GM19099 (cell line): Measurements from ENCODE around the gene CCSER1.

Experiments
- POLR2A ChIP-seq: IDR thresholded peaks from 3 replicates; pipeline ENCODE4 v1.6.1; 2011; ENCODE audit warnings: low read depth; ENCODE audit not compliant: insufficient read length; ENCODE audit errors: extremely low read depth

Gene CCSER1

DNA sequence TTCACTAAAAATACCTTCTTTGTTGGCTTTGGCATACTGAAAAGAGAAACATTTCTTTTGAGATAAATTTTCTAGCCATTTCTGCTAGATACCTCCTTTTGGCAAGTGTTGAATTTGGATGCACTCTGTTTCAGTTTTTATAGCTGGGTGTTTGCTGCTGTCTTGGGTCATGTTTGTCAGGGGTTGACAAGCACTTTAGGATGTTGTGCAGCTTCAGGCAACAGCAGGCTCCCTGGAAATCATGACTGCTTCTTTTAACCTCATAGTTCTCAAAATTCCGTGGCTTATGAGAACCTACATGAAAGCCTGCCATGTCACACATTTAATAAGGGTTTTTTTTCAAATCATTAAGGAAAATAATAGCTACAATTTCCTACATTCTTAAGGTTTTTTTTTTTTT, 36.7 kb downstream of the CCSER1 start:
- TF ChIP-seq POLR2A, result no peak

DNA sequence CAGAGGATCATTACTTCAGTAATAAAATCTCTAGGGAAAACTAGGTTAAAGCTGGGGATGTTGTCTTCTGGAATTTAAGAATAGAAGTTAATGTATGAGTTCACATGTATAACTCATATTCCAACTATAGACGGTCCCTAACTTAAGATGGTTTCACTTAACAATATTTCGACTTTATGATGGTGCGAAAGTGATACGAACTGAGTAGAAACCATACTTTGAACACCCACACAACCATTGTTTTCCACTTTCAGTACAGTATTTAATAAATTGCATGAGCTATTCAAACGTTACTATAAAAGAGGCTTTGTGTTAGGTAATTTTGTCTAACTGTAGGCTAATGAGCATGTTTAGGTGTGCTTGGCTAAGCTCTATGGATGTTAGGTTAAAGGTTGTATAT, 38.7 kb downstream of the CCSER1 start:
- TF ChIP-seq POLR2A, result no peak

DNA sequence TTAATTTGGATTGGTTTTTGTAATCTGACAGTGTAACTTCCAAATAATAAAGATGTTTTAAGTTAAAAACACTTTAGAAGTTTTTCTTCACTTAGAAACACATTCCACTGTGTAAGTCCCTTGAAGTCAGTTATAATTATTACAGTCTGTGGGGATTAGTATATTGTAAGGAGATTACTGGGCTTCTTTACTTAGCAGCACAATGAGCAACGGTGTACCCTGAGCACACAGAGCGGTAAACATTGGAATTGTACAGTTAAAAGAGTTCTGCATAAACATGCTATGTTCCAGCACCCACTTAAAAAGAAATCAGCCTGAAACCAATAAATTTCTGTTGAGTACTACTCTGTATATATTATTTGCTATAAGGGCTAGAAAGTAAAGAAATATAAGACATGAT, 44.3 kb downstream of the CCSER1 start:
- no peak for TF ChIP-seq POLR2A

DNA sequence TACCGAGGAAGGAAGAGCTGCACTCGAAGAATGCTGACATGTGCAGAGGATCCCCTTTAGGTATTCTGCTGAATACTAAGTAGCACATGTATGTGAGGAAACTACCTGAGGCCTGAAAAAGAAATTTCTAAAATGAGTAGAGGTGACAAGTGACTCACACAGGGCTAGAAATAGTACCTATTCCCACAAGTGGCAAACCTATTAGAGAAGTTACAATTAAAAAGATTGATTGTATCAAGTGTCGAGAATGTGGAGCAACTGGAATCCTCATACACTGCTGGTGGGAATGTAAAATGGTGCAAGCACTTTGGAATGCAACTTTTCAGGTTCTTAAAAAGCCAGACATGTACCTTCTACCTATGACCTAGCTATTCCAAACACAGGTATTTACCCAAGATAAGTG, 47.4 kb downstream of the CCSER1 start:
- TF ChIP-seq POLR2A, result no peak

DNA sequence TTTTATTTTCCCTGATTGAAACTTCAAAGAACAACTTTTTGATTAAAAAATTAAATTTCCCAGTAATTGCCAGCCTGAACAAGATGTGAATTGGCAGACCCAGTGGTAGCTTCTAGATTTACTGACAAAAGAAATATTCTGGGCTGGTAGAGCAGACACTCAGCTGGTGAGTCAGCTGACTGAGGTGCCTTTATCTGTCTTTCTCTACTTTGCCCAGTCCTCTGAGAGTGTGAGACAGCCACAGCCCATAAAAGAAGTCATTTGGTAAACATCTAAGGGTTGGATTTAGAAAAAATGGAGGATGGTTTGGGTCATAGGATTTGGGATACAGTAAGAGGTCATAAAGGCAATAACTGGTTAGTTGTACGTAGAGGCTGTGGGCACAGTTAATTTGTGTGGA, 54.5 kb downstream of the CCSER1 start:
- TF ChIP-seq POLR2A, result no peak

DNA sequence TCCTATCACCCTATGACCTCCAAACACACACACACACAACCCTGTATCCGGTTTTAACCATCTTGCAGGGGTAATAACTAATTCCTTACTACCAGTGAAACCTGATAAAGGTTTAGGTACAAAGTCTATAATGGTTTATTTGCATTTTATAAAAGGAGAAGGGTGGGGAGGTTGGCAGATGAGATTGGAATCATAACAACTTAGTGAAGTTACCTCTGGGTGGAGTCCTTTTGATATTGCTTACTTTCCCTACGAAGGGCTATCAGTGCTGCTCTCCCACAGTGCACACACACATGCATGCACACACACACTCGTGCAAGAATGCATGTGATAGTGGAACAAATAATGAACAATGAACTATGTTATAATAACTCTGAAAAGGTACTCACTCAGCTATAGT, 56.1 kb downstream of the CCSER1 start:
- TF ChIP-seq POLR2A, result no peak

DNA sequence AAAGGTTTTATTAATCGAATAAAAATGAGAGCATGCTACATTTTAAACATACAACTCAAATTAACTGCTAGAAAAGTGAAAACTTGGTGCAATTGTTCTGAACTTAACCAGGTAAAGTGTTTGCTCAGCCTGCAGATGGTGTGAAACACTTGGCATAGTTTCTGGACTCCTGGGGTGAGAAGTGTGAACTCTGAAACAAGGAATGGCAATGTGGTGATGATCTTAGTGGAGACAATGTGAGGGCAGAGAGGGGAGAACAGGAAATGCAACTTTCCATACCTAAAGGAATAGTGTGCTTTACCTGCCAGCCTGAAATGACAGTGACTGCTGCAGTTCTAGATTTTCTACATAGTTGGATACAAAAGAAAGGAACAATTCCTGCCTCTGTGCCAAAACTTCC, 57.4 kb downstream of the CCSER1 start:
- no peak for TF ChIP-seq POLR2A

DNA sequence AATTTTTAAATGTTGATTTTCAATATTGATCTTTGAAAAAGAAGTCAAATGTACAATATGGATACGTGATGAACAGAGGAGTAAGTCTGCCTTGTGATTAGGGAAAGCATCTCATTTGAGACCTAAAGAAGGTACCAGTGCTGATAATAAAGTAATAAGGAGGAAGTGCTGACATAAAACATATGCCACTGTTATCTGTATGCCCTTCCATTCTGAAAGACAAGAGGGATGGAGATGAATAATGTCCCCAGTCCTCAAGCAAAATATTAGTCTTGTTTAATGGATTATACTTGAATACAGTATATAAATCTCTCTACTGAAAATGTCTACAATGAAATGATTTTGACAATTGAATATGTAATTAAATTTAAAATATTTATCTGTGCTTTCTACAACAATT, 58.2 kb downstream of the CCSER1 start:
- TF ChIP-seq POLR2A, result no peak

DNA sequence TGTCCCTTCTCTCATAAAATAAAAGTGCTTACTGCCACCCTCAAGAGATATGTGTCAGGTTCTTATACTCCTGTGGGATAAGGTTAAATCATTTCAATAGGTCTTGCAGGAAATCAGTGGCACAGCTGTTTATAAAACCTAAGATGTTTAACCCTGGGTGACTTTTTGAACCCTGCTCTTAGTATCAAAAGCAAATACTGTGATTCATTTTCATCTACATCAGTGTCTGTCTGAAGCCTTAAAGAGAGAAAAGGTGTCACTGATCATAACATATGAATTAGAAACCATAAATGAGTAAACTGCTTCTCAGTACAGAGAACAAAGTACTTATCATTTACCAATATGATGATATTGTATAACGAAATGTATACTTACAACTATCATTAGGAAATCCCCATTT, 59.0 kb downstream of the CCSER1 start:
- no peak for TF ChIP-seq POLR2A

DNA sequence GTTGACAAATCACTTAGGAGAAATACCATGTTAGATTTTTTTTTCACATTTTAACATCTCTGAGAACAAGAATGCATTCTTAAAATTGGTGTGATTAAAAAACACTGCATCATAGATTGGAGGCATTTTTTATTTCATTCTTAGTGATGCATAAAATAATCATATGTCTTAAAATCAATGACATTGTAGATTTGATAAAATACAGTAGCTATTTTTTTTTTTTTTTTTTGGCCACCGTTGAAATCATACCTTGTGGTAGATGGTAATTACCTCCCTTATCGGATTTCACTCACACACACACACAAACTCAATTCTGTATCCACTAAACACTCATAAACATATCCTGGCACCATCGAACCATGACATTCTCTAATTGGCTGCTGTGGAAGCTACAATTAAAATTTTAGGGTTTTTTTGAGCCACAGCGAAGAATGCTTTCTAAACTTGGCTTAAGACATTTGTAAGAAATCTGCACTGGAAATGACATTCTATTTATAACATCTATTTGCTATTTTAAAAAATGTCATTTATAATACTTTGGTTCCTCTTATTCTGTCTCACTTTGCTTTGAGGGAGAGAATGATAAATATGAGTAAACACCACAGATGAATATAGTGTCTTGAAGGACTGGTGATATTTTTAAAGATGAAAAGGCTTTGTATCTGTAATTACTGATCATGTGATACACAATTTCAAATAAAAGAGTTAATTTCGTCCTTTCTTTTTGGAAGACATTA, 60.1 kb downstream of the CCSER1 start:
- TF ChIP-seq POLR2A, result no peak

DNA sequence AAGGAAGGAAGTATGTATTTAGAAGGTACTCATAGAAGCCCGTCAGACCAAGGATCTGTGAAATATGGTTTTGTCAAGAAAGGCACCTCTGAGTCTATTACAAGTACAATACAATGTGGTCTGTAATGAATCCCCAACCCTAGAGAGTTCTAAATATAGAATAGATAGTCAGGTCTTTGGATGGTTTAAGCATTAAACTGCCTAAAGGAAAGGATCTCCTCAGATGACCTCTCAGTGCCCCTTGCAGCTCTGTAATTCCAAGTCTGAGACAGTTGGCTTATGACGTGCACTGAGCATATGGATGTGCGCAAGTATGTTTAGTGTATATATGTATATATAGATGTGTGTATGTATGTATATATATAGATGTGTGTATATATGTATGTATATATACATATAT, 62.0 kb downstream of the CCSER1 start:
- no peak for TF ChIP-seq POLR2A

DNA sequence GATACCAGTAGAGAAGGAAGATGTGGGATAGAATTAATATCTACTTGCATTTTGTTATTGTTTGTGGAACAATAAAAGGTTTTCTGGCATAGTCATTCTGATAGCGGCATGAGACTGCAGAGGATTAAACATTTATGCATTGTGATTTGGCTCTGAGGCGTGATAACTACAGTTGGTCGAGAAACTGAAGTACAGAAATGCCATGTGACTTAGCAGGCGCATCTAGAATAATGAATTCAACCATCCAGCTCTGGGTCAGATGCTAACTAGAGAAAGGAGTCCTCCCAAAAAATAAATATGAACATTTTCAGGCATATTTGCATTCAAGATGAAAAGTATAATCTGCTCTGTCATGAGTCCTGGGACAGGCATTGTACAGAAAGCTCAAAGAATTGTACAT, 62.8 kb downstream of the CCSER1 start:
- TF ChIP-seq POLR2A, result no peak

DNA sequence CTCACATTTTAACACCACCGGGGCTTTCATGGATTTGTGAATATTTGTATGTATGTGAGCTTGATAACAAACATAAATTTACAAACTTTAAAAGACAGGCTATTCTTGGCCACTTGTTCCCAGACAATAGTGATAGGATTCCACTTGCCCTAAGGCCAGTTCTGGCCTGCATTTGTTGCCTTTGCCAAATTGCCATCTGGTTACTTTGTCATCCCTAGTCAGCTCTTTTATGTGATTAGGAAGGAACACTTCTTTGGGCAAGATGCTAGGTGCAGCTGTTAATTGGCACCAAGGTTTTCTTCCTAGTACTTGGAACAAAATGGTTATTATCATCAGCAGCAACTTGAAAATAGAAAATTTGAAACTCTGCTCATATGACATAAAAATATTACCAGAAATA, 63.3 kb downstream of the CCSER1 start:
- no peak for TF ChIP-seq POLR2A

DNA sequence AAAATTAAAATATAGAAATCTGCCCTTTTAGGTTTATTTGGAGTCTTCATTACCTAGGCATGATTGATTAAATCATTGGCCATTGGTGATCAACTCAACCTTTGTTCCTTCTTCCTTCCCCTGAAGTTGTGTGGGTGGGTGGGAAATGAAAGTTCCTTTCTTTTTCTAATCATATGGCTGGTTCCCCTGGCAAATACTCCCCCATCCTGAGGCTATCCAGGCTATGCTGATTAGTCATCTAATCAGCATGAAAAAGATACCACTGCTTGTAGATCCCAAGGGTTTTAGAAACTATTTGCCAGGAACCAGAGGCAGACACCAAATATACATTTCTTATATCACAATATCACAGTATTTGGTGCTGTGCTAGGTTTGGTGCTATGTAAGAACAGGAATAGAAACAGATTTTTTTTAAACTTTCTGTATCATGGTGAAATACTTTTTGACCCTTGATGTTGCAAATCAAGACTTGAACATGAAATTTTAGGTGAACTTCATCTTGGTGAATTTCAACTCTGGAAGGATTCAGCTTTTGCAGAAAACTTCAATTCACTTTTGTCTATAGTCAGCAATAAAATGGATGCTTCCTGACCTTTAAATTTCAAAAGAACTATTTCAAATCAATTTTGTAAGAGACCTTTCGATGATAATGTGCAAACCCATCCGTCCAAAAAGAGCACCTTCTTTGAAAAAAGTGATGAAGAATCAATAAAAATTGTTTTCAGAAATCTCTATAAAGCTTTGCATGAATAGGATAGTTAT, 71.1 kb downstream of the CCSER1 start:
- TF ChIP-seq POLR2A, result no peak

DNA sequence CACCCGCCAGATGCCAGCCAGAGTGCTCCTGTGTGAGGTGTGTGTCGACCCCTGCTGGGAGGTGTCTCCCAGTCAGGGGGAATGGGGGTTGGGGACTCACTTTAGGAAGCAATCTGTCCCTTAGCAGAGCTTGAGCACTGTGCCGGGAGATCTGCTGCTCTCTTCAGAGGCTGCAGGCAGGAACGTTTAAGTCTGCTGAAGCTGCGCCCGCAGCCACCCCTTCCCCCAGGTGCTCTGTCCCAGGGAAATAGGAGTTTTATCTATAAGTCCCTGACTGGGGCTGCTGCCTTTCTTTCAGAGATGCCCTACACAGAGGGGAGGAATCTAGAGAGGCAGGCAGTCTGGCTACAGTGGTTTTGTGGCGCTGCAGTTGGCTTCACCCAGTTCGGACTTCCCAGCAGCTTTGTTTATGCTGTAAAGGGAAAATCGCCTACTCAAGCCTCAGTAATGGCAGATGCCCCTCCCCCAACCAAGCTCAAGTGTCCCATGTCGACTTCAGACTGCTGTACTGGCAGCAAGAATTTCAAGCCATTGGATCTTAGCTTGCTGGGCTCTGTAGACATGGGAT, 80.8 kb downstream of the CCSER1 start:
- TF ChIP-seq POLR2A, result no peak

DNA sequence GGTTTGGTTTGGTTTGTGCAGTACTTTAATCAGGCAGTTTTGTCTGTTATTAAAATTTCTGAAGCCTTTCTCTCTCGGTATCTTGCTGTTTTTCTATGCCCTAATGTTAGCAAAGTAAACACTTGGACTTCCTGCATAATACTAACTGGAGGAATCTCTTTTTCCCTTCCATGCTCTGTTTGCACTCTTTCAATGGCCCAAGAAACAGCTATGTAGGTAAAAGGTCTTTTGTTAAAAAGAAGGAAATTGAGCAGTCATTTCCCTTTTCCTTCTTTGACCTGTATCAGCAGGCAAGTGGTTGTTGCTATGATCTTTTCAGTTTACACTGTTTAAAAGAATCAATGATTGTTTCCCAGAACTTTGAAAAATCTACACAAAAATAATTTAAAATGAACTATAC, 82.7 kb downstream of the CCSER1 start:
- no peak for TF ChIP-seq POLR2A
